Cardiac fibroblast (primary cell): ENCODE data around the gene ADCY5.

Experiments
- DNase-seq, 2 donors: peaks; one replicate each; pipeline versions ENCODE4 v3.0.0 to v3.0.0-alpha.2; 2010; ENCODE audit warnings: low read depth in 2 of 2
- H3K4me3 ChIP-seq, 2 donors: replicated peaks in 1 of 2; 1 replicate in 1 of 2; 2 replicates in 1 of 2; pipeline ENCODE4 v1.5.1; 2011; ENCODE audit warnings: low read depth in 2 of 2, low read length in 2 of 2, mild to moderate bottlenecking in 2 of 2, moderate library complexity in 1 of 2
- TF ChIP-seq, protein P1 (sequence below): IDR thresholded peaks from one replicate; pipeline ENCODE4 v1.5.1; 2011; ENCODE audit warnings: low read depth, mild to moderate bottlenecking, low read length, inconsistent platforms

Gene ADCY5

DNA sequence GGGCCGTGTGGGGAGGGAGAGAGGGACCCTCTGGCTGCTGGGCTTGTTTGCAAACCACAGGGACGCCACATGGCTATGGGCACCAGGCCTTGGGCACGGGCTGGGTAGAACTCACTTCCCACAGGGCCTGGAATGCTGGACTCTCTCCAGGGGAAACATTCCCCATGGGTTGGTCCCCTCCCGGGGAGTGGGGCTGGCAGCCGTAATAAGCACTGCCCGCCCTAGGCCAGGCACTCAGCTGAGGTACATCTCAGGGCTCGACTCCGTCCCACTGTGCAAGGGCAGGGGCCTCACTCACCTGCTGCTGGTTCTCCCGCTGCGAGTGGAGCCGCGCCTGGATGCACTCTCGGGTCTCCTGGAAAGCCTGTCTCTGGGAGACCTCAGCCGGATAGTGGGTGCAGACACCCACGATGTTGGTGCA lies 96.7 kb downstream of the ADCY5 start:
- TF ChIP-seq, protein P1, sequence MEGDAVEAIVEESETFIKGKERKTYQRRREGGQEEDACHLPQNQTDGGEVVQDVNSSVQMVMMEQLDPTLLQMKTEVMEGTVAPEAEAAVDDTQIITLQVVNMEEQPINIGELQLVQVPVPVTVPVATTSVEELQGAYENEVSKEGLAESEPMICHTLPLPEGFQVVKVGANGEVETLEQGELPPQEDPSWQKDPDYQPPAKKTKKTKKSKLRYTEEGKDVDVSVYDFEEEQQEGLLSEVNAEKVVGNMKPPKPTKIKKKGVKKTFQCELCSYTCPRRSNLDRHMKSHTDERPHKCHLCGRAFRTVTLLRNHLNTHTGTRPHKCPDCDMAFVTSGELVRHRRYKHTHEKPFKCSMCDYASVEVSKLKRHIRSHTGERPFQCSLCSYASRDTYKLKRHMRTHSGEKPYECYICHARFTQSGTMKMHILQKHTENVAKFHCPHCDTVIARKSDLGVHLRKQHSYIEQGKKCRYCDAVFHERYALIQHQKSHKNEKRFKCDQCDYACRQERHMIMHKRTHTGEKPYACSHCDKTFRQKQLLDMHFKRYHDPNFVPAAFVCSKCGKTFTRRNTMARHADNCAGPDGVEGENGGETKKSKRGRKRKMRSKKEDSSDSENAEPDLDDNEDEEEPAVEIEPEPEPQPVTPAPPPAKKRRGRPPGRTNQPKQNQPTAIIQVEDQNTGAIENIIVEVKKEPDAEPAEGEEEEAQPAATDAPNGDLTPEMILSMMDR, result no peak
- H3K4me3 ChIP-seq, result no peak overlapping the region
- no peak for DNase-seq

DNA sequence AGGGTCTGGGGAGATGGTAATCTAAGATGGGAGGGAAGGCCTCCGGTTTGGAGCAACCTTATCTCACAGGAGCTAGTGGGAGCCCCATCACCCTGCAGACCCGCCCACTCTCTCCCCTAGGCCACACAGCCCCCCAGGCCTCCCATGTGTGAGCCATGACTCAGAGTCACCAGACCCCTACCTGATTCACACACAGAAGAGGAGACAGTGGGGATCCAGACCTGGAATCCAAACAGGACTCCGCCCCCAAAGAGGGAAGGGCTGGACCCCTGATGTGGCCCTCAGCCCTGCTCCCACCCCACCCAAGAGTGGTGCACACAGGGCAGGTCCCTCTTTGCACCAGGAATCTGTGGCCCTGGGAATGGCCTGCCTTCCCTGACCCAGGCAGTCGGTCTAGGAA lies 97.4 kb downstream of the ADCY5 start:
- TF ChIP-seq, protein P1, result no peak
- no peak for DNase-seq
- no peak overlapping the region for H3K4me3 ChIP-seq

DNA sequence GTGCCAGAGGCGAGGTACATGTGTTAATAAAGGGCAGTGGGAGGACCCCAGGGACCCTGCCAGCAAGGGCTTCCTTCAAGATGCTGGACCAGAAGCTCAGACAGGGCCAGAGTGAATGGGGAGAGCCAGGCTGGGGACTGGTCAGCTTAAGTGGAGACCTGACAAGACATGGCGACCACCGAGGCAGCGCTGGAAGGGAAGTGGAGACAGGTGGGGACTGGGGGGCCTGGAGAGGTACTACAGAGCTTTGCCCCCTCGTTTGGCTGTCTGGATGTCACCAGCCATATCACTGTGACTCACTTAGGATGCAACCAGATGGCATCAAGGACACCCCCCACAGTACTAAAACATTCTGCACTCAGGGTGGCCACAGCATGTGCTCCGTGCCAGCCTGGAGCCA lies 97.9 kb downstream of the ADCY5 start:
- no peak for DNase-seq
- no peak overlapping the region for H3K4me3 ChIP-seq
- TF ChIP-seq, protein P1, result no peak

DNA sequence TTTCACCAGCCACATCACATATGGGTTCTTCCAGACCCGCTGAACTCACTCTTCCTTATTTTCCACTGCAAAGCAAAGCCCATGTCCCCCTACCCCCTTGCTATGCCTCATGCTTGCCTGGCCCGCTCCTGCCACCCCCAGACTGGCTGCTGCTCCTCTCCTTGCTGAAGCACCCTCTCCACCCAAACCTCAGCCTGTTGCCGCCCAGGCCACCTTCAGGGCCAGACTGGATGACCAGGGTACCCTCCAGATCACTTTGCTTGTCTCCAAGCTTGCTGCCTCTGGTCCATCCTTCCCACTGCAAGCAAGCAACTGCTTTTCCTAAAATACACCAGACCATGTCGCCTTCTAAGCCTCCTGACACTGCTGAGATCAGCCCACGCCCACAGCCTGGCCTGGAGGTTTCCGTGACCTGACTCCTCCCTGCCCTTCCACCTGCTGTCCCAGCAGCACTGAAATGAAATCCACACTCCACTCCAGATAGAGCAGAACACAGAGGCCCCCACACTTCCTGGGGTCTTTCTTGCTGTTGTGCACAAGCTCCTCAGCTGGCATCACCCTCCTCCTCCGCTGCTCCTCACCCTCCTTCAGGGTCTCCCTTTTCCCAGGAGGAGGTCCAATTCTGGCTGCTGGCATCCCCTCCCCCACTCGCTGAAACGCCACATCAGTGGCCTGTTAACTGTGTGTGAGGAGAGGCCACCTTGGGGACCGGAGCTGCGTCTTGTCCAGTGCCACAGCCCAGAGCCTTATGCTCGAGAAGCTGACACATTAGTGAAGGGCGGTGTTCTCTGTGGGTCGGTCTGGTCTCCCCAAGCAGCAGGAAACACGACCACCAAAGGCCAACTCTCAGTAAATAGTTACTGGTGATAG lies 99.1 kb downstream of the ADCY5 start:
- DNase-seq, result no peak
- H3K4me3 ChIP-seq, result no peak overlapping the region
- TF ChIP-seq, protein P1, result no peak

DNA sequence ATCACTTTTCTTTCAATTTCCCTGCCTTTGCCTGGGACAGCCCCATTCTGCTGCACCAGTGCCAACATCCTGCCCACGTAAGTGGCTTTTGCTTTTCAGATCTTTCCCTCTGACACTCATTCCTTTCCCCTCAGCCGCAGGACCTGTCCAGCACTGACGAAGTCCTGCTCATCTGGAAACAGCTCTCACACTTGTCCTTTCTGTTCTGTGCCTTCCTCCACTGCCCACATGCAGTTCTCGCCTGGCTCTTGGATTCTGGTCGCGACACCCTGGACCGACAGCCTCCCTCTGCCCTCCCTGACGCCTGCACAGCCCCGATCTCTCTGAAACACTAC lies 99.7 kb downstream of the ADCY5 start:
- TF ChIP-seq, protein P1, result no peak
- no peak for DNase-seq
- H3K4me3 ChIP-seq, result no peak overlapping the region

DNA sequence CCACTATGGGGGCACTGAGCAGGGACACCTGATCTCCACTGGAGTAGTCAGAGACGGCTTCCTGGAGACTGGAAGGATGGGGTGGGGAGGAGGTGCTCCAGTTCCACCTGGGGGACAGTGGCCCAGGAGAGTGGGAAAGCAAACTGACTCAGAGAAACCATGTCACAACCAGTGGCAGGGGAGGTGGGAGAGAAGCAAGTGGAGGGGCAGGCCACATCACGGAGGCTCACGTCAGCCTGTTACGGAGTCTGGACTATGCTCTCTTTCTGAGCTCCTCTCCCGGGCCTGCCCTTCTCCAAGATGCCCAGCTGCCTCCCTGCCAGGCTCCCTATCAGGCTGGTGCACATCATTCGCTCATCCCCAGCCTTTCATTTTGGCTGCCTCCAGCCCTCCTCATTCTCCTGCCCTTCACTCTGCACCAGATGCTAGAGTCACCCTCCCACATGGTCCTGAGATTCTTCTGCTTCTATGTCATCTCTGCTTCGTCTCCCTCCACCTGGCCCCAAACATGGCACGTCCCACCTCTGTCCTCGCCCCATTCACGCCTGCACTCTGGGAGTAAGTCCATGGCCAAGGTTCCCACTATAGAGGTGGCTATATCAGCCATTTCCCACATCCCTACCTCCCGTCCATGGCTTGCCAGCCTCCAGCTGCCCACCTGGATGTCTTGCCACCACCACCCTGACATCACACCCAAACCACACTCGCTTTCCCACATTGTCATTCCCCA lies 100.3 kb downstream of the ADCY5 start:
- H3K4me3 ChIP-seq, result no peak overlapping the region
- TF ChIP-seq, protein P1, result no peak
- DNase-seq, result no peak
